ENCODE measurements around the gene TRDN.

DNA sequence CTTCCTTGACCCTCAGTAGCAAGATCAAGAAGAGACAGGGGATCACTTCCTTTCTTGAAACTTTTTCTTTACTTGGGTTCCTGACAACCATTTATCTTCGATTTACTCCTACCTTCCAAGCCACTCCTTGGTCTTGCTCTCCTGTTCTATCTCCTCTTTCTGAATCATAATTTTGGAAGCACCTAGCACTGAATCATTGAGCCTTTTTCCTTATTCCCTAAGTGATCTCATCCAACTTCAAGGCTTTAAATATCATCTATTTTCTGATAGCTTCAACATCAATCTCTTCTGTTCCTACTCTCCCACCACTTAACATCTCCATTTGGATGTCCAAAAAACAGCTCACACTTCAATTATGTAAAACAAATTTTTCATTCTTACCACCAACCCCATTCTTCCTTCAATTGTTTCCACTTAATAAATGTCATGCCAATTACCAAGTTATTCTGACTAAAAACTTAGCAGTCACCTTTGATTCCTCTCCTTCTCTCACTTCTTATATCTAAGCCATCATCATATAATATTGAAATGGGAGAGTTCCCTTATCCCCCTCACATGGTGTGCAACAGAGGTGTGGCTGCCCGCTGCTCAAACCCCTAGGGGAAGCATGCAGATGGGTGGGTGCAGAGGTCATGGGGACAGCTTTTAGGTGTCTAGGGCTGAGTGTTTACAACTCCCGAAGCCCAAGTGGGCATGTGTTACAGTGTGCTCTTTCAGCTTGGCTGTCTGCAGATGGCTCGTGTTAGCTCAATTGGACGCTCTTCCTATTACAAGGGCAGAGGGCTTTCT lies 23.4 kb upstream of the TRDN start:
- no peak for TF ChIP-seq EP300 (conservative IDR thresholded peaks at IDR 0.05; ENCODE audit: poor library complexity, severe bottlenecking)
- TF ChIP-seq, protein P1, sequence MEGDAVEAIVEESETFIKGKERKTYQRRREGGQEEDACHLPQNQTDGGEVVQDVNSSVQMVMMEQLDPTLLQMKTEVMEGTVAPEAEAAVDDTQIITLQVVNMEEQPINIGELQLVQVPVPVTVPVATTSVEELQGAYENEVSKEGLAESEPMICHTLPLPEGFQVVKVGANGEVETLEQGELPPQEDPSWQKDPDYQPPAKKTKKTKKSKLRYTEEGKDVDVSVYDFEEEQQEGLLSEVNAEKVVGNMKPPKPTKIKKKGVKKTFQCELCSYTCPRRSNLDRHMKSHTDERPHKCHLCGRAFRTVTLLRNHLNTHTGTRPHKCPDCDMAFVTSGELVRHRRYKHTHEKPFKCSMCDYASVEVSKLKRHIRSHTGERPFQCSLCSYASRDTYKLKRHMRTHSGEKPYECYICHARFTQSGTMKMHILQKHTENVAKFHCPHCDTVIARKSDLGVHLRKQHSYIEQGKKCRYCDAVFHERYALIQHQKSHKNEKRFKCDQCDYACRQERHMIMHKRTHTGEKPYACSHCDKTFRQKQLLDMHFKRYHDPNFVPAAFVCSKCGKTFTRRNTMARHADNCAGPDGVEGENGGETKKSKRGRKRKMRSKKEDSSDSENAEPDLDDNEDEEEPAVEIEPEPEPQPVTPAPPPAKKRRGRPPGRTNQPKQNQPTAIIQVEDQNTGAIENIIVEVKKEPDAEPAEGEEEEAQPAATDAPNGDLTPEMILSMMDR (IDR thresholded peaks at IDR 0.05; ENCODE audit: poor library complexity, severe bottlenecking), result no peak
- TF ChIP-seq, protein P2, sequence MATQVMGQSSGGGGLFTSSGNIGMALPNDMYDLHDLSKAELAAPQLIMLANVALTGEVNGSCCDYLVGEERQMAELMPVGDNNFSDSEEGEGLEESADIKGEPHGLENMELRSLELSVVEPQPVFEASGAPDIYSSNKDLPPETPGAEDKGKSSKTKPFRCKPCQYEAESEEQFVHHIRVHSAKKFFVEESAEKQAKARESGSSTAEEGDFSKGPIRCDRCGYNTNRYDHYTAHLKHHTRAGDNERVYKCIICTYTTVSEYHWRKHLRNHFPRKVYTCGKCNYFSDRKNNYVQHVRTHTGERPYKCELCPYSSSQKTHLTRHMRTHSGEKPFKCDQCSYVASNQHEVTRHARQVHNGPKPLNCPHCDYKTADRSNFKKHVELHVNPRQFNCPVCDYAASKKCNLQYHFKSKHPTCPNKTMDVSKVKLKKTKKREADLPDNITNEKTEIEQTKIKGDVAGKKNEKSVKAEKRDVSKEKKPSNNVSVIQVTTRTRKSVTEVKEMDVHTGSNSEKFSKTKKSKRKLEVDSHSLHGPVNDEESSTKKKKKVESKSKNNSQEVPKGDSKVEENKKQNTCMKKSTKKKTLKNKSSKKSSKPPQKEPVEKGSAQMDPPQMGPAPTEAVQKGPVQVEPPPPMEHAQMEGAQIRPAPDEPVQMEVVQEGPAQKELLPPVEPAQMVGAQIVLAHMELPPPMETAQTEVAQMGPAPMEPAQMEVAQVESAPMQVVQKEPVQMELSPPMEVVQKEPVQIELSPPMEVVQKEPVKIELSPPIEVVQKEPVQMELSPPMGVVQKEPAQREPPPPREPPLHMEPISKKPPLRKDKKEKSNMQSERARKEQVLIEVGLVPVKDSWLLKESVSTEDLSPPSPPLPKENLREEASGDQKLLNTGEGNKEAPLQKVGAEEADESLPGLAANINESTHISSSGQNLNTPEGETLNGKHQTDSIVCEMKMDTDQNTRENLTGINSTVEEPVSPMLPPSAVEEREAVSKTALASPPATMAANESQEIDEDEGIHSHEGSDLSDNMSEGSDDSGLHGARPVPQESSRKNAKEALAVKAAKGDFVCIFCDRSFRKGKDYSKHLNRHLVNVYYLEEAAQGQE (IDR thresholded peaks at IDR 0.05; ENCODE audit: borderline replicate concordance), result no peak
- TF ChIP-seq TAF1 (IDR thresholded peaks at IDR 0.05; ENCODE audit: low read depth), result no peak
- TF ChIP-seq EZH2 (IDR thresholded peaks at IDR 0.05; ENCODE audit: borderline replicate concordance, insufficient read depth, low read length, poor library complexity, severe bottlenecking), result no peak
- no peak for TF ChIP-seq POLR2AphosphoS5 (IDR thresholded peaks at IDR 0.05)
- TF ChIP-seq MXI1 (conservative IDR thresholded peaks at IDR 0.05; ENCODE audit: poor library complexity, severe bottlenecking), result no peak
- no peak for TF ChIP-seq SMC3 (conservative IDR thresholded peaks at IDR 0.05; ENCODE audit: poor library complexity)
- TF ChIP-seq RAD21 (conservative IDR thresholded peaks at IDR 0.05), result no peak
